ENCODE results near the gene BLTP3A. TPM values are rescaled to one million over a fixed set of nuclear protein-coding genes. Genes with fewer than 3 reads are reported as not detected.
"Not testable (repeated sequence)": the region's sequence is repeated elsewhere in the genome, so short reads cannot be mapped to it uniquely, and the experiment has no call there.

Gene BLTP3A
- total RNA-seq, 1 donor from 2014 or later, result 27.8 TPM

- Mint-ChIP-seq H3K9me3 (ENCODE audit: unreplicated experiment) (no peaks in the 10 kb centered on the region), H3K27me3 (ENCODE audit: unreplicated experiment) (no peaks in the 10 kb centered on the region), H3K4me3 (ENCODE audit: unreplicated experiment) (no peak overlapping the region), H3K4me1 (ENCODE audit: low read depth, unreplicated experiment) (no peaks in the 10 kb centered on the region), H3K36me3 (ENCODE audit: unreplicated experiment) (no peaks in the 10 kb centered on the region), H3K27ac (ENCODE audit: unreplicated experiment) (no peak overlapping the region)
- DNase-seq, result no peak
- no peak for TF ChIP-seq CTCF (IDR thresholded peaks at IDR 0.05; ENCODE audit: partially characterized antibody, unreplicated experiment)
Measured at GRCh38 chr6:34745277-34746103, 46.4 kb upstream of the BLTP3A start.

GRCh38 chr6:34746104-34746846 is 45.6 kb upstream of the BLTP3A start:
- no peak for DNase-seq
- no peak overlapping the region for H3K27ac Mint-ChIP-seq (ENCODE audit: unreplicated experiment)
- H3K27me3 Mint-ChIP-seq (ENCODE audit: unreplicated experiment), result no peaks in the 10 kb centered on the region
- no peaks in the 10 kb centered on the region for H3K4me1 Mint-ChIP-seq (ENCODE audit: low read depth, unreplicated experiment)
- TF ChIP-seq CTCF (IDR thresholded peaks at IDR 0.05; ENCODE audit: partially characterized antibody, unreplicated experiment), result no peak
- no peaks in the 10 kb centered on the region for H3K9me3 Mint-ChIP-seq (ENCODE audit: unreplicated experiment)
- no peak overlapping the region for H3K4me3 Mint-ChIP-seq (ENCODE audit: unreplicated experiment)
- no peaks in the 10 kb centered on the region for H3K36me3 Mint-ChIP-seq (ENCODE audit: unreplicated experiment)

GRCh38 chr6:34748757-34749156 is 43.1 kb upstream of the BLTP3A start:
- Mint-ChIP-seq H3K36me3 (ENCODE audit: unreplicated experiment) (no peaks in the 10 kb centered on the region), H3K9me3 (ENCODE audit: unreplicated experiment) (no peaks in the 10 kb centered on the region), H3K27ac (ENCODE audit: unreplicated experiment) (no peak overlapping the region), H3K27me3 (ENCODE audit: unreplicated experiment) (no peaks in the 10 kb centered on the region), H3K4me1 (ENCODE audit: low read depth, unreplicated experiment) (no peaks in the 10 kb centered on the region), H3K4me3 (ENCODE audit: unreplicated experiment) (no peak overlapping the region)
- no peak for DNase-seq
- no peak for TF ChIP-seq CTCF (IDR thresholded peaks at IDR 0.05; ENCODE audit: partially characterized antibody, unreplicated experiment)

- H3K9me3 Mint-ChIP-seq (ENCODE audit: unreplicated experiment); H3K27me3 Mint-ChIP-seq (ENCODE audit: unreplicated experiment); H3K4me3 Mint-ChIP-seq (ENCODE audit: unreplicated experiment); DNase-seq; H3K4me1 Mint-ChIP-seq (ENCODE audit: low read depth, unreplicated experiment); H3K27ac Mint-ChIP-seq (ENCODE audit: unreplicated experiment); H3K36me3 Mint-ChIP-seq (ENCODE audit: unreplicated experiment): not testable (repeated sequence)
Measured at GRCh38 chr6:34756513-34756856, 35.4 kb upstream of the BLTP3A start.

- H3K27me3 Mint-ChIP-seq (ENCODE audit: unreplicated experiment), result peaks cover 2% of the 10 kb centered on the region
- H3K4me1 Mint-ChIP-seq (ENCODE audit: low read depth, unreplicated experiment), result no peaks in the 10 kb centered on the region
- no peak overlapping the region for H3K27ac Mint-ChIP-seq (ENCODE audit: unreplicated experiment)
- no peak for DNase-seq
- H3K36me3 Mint-ChIP-seq (ENCODE audit: unreplicated experiment), result no peaks in the 10 kb centered on the region
- H3K9me3 Mint-ChIP-seq (ENCODE audit: unreplicated experiment), result peaks cover 2% of the 10 kb centered on the region
- no peak overlapping the region for H3K4me3 Mint-ChIP-seq (ENCODE audit: unreplicated experiment)
- no peak for TF ChIP-seq CTCF (IDR thresholded peaks at IDR 0.05; ENCODE audit: partially characterized antibody, unreplicated experiment)
Measured at GRCh38 chr6:34757687-34758274, 34.1 kb upstream of the BLTP3A start.

Measured in glutamatergic neuron (in vitro differentiated cells).